CD4-positive, alpha-beta T cell treated with Interleukin-17A for 1 hour (primary cell): ENCODE data around the gene MAD1L1.

Source experiments
- DNase-seq: peaks from one replicate; pipeline ENCODE4 v3.0.0-alpha.2; 2020

MAD1L1 gene

DNA sequence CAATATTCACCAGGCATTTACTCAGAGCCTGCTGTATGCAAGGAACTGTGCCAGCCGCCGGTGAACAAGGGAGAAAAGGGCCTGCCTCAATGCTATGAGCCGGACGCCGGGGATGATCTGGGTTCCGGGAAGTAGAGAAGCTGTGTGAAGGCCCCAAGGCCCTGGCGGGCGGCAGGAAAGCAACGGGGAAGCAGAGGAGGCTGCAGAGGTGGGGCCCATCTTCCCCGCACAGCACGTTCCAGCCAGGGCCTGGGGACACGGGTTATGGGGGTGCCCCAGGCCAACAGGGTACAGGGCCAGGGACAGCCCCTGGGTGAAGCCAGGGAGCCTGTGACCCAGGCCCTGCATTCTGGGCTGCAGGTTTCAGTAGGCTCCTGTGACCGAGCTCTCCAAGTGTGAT, 179.3 kb downstream of the MAD1L1 start:
- no peak for DNase-seq

DNA sequence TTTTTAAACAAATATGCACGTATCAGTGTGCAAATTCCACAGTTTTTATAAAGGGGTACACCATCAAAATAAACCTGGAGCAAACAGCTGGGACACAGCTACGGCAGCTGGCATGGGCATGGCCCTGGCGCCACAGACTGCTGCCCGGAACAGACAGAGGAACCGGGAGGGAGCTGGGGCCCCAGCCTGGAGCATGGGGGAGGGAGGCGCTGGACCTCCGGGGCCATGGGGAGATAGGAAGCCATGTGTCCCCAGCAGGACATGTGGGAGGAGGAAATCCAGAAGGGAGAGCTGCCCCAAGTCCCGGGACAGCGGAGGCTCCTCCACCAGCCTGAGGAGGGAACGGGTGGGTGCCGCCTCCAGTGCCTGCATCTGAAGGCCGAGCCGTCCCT, 180.1 kb downstream of the MAD1L1 start:
- DNase-seq = no peak

DNA sequence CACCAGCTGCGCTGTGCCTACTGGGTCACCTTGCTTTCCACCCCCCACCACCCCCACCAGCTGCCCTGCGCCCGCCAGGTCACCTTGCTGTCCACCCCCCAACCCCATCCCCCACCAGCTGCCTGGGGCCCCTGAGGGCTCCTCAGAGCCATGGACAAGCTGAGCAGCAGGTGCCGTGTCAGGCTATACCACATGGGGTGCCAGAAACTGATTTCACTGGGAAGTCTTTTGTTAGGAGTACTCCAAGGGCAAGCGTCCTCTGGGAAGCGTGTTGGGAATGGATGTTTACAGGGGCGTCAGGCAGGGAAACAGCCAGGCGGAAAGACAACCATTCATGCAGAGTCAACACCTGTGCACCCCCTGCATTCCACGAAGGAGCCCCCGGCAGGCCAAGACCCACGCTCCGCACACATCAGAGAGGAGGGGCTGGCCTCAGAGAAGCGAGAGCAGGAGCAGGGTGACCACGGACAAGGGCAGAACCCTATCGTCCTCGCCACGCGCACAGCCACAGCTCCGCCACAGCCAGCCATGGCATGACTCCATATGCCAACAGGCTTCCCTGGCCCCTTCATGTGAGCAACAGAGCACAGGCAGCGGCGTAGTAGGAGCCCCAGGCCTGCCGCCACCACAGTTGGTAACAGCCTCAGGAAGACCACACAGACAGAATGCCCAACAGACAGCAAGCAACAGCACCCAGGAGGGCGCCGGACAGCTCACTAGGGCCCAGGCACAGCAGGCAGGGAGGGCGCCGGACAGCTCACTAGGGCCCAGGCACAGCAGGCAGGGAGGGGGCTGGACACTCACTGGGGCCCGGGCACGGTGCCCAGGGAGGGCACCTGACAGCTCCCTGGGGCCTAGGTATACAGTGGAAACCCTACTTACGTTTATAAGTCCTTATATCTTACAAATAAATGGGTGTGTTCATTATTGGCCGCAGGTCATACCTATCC, 180.8 kb downstream of the MAD1L1 start:
- no peak for DNase-seq

DNA sequence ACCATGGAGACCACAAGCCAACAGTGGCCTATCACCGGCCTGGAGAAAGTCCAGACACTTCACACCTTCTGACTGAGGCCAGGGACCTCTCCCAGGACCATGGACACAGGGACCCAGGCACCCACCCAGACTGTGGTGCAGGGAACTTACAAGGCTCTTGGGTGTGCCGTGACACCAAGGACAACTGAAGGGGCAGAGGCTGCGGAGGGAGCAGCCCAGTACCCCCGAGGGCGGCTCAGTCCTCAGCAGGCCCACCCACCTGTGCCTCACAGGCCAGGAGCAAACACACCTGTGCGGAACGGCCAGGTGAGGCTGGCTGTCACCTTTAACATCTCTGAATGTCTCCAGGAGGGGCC, 182.3 kb downstream of the MAD1L1 start:
- no peak for DNase-seq

DNA sequence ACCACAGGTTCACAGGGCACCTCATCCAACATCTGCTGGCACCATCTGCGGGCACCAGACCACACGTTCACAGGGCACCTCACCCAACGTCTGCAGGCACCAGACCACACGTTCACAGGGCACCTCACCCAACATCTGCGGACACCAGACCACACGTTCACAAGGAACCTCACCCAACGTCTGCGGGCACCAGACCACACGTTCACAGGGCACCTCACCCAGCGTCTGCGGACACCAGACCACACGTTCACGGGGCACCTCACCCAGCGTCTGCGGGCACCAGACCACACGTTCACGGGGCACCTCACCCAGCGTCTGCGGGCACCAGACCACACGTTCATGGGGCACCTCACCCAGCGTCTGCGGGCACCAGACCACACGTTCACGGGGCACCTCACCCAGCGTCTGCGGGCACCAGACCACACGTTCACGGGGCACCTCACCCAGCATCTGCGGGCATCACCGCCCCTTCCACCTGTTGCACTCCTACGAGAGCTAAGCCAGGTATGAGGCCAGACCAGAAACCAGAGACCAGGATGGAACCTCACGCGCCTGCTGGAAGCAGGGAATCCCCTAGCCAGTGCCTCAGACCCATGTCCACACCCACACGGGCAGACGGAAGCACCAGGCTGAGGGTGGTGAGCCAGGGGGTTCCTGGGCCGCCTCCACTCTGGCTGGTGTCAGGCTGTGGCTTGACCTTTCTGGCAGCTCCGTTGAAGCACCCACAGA, 182.8 kb downstream of the MAD1L1 start:
- DNase-seq = peak; percentile 39

DNA sequence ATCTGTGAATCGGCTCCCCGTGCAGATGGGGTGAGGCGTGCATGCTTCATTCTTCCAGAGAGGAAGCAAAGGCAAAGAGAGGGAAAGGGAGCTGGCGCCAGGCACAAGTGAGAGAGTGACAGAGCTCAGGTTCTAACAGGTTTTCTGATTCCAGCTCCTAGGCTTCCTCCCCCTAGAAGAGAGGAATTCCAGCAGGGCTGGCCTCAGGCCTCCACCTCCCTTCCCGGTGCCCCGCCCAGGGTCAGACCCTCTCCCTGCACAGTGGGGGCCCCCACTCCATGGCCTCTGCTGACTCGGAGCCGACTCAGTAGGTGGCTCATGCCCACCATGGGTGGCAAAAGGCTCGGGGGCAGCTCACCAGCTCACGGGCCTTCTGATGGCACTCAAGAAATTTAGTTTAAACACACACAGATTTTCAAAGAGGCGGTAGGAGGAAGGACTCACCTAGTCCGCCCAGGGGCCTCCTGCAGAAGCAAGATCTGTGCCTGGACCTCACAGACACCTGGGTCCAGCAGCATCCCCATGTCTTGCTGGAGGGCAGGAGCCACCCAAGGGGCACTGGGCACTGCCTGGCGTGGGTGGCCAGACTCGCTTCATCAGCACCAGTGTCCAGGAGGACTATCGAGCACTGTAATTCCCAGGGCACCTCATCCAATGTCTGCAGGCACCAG, 183.5 kb downstream of the MAD1L1 start:
- DNase-seq = no peak

DNA sequence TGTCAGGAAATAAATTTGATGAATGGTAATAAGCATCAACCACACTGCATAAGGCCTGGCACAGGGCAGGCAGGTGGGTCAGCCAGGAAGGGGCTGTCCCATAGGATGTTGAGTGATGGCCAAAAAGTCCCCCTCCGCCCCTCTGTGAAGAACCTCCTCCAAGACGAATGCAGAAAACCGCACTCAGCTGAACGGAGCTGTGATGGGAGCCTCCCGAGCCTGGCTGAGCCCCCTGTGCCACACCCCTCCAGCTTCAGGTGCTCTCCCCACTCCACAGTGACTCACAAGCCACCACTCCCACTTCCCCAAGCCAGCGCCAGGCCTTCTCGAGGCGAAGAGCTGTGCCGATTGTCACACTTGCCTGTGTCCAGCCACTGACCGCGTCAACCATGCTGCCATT, 184.2 kb downstream of the MAD1L1 start:
- no peak for DNase-seq

DNA sequence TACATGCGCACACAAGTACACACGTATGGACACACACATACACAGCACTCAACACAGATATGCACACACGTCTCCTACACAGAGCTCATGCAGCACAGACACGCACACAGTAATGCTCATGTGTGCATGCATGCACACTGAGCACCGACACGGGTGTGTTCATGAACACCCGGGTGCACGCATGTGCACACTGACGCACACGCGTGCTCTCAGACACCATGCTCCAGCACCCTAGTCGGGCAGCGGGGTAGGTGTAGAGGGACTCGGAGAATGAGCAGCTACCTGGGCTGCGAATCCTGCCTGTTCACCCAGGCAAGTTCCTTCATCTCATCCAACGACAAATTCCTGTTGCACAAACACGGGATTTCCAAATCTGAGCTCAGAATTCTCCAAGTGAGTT, 184.7 kb downstream of the MAD1L1 start:
- no peak for DNase-seq

DNA sequence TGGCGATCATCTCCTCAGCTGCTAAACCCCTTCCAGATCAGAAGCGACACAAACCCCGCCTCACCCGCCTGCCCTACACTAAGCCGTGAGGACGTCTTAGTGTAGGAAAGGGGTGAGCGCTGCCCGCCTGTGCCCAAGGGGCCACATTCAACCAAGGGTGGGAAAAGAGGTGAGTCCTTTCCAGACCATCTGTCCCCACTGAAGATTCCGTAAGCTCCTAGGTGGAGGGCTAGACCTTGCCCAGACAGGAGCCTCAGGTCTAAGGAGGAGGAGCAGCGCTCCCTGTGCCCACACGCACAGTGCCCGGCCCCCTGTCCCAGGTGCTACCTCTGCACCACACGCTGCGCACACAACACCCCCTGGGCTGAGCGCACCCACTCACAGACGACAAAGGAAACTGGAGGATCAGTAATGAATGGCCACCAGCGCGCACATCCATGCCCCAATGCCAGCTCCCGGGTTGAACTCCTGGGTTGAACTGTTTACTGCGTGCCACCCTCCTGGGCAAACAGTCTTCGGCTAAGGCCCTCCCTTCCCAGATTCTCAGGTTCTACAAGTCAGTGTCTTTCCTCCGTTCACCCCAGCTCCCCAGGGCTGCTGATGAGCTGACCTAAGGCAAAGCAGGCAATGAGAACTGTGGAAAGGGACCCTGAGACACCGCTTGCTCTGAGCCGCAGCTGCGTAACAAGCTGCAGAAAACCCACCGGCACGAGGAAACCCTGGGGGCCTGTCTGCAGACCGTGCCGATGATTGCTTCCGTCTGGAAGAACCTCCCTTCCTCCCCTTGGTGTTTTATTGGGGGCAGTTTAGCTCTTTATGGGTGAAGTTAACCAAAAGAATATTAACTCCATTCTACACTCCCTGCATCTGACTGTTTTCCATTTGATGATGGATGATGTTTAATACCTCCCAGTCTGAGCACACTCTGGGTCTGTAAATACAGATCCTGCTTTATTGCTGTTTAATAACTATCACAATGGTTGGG, 185.9 kb downstream of the MAD1L1 start:
- no peak for DNase-seq

DNA sequence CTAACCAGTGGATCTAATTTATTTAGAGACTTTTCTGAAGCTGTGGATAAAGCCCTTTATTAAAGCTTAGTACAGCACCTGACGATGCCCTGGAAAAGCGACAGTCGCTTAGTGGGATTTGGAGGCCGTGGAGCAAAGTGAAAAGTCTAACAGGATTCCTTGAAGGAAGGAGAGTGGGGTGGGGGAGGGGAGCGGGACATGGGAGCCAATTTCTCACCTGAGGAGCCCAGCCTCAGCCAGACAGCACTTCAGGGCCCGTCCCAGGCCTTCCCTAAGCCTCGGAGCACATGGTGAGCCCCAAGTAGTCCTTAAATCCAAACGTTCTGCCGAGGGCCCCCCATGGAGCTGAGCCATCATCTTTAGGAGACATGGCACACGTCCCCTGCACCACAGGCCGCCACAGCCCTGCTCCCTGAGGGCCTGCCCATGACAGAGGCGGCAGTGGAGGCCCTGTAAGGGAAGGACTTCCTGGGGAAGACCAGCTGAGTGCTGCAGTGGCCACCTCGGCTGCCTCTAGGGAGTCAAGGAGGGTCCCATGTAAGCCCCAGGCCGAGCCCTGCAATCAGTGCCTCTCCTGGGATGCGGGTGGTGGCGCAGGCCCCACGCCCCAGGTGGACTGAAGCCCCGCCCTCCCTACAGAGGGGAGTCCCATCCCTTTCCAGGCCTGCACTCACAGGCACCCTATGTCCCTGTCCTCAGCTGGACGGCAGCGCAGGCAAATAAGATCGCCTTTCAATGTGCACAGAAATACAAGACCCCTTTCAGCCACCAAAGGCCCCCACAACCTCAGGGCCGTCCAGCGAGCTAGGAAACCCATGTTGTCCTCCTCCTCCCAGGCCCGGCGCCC, 187.0 kb downstream of the MAD1L1 start:
- no peak for DNase-seq

DNA sequence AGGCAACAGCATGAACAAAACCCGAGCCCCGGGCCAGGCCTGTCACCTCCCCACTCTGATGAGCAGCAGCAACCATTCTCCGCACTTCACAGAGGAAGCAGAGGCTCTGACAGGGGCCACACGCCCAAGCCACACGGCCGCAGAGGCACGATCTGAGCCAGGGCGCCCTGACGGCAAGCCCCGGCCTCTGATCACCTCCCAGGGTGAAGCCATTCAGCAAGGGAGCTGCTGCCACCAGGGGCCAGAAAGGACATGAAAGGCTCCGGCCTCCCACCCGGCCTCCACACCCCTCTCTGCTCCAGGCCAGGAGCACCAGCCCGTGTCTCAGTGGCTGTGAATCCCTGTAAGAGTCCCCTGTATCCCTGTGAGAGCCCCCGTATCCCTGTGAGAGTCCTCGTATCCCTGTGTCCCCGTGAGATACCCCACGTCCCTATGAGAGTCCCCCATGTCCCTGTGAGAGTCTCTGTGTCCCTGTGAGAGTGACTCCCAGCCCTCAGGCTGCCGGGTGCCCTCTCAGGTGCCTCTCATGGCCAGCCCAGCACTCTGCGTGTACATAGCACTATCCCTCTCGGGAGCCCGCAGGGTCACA, 187.8 kb downstream of the MAD1L1 start:
- DNase-seq = no peak

DNA sequence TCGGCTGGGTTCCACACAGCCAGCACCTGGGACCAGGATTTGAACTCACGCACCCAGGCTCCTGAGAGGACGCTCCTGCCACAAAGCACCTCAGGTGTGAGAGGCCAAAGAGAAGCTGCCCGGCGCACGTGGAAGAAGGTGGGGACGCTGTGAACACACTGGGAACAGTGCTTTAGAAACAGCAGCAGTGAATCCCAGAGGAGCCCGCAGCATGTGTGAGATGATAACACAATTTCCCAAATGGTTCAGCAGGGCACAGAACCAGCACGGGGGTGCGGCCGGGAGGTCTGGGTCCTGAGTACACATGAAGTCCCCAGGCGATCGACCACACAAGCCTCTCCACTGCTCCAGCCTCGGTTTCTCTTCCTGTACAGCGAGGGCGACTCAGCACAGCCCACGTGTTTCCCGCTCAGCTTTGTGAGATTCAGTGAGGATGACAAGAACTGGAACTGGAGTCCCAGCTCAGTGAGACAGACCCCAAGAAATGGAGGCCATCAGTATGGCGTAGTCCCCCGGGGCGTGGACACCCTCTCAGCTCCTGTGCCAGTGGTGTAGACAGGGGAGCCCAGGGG, 188.3 kb downstream of the MAD1L1 start:
- DNase-seq = no peak

DNA sequence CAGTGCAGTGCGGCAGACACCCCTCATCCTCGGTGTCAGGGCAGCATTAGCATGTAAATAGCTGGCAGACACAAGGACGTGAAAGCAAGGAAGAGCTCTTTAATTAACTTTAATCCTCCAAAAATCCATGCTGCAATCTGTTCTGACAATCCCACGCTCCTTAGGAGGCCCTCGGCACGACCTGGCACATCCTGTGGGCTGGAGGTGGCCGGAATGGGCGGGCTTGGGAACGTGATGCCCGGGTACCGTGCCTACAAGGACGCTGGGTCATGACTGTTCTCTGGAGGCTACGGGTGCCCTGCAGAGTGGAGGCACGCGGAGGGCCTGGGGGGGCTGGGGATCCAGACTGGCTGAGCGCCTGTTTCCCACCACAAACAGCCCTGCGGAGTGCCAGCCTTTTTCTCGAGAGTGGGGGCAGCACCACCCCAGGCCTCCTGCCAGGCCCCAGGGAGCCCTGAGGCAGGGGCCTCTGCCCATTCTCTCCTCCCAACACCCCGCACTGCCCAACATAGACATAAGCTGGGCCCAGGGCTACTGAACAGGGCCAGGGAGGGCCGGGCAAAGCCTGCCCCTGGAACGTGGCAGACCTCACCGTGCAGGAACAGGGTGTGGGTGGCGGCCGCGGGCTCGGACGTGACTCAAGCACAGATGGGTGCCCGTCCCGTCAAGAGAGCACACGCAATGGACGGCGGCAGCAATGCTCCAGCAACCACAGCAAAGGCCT, 189.3 kb downstream of the MAD1L1 start:
- DNase-seq = no peak

DNA sequence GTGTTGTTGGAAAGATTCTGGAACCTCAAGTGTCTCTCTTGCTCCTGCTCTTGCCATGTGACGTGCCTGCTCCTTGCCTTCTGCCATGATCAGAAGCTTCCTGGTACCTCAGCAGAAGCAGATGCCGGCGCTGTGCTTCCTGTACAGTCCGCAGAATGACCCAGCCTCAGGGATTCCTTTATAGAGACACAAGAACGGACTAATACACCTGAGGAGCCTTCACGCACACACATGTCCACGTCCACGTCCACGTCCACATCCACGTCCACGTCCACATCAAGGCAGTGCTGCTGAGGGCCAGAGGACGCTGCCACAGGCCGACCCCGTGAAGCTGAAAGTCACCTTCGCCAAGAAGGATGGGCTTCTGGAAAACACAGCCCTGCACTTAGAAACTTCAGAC, 190.1 kb downstream of the MAD1L1 start:
- DNase-seq = no peak

DNA sequence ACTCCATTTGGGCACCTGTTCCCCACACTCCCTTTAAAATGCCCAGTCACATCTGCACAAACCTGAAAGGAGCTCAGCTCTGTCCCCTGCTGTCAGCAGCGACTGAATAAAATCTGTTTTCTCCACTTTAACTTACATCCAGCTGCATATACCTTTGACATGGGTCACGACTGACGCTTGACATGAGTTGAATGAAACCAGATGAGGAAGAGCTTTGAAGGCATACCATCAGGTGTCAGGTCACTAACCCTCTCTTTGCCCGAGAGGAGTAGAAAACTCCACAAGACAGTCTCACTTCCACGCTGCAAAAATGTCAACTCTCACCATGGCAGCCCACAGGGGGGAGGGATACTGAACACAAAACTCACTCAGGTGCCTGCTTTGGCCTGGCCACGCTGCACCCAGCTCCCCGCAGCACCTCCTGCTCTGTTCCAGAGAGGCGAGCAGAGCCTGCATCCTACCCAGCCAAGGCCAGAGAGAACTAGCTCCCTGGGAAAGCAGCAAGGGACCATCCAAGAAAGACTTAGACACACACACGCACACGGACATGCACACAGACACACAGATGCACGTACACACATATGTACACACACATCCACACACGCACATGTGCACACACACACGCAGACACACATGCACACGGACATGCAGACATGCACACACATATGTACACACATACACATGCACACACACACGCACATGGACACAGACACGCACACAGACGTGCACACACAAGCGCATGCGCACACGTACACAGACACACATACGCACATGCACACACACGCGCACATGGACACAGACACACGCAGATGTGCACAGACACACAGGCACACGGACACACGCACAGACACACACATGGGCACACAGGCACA, 191.0 kb downstream of the MAD1L1 start:
- DNase-seq = no peak

DNA sequence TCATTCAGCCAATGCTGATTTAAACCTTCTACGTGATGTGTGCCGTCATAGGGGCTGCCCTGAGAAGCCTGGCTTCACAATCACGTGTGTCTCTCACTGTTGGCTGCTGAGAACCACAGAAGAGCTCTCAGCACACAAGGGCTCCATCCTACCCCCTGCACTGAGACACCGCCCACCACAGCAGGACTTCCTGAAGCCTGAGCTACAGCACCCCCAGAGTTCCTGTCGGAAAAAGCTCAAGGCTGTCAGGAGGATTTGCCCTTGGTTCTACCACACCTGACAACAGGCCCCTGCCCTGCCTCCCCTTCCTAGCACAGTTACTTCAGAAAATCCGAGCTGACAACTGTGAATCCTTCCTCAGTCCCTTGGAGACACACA, 191.9 kb downstream of the MAD1L1 start:
- DNase-seq = peak; percentile 14

DNA sequence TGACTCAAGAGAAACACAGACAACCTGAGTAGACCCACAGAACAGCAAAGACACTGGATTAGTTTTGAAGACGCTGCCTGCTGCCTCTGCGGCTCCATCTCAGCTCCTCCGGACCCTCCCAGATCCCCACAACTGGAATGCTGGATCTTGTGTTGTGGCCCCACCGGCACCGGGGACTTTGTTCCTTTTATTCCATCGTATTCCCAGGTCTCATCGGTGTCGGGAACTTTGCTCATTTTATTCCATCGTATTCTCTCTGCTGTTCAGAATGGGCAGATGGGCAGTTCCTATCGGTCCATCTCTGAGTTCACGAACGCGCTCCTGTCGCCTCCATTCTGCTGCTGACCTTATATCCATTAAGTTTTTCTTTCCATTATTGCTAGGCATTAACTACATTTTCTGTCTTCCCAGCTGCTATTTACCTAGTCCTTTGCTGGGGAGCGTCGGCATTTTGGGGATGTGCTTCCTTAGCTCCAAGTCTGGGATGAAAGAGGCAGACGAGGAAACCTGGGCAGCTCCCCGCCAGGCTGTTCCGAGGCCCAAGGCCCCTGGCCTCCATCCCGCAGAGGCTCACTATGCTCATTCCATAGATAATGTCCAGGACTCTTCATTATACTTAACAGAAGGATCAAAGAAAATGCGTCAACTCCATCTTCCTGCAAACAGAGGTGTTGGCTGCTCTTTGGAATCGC, 192.4 kb downstream of the MAD1L1 start:
- DNase-seq = no peak

DNA sequence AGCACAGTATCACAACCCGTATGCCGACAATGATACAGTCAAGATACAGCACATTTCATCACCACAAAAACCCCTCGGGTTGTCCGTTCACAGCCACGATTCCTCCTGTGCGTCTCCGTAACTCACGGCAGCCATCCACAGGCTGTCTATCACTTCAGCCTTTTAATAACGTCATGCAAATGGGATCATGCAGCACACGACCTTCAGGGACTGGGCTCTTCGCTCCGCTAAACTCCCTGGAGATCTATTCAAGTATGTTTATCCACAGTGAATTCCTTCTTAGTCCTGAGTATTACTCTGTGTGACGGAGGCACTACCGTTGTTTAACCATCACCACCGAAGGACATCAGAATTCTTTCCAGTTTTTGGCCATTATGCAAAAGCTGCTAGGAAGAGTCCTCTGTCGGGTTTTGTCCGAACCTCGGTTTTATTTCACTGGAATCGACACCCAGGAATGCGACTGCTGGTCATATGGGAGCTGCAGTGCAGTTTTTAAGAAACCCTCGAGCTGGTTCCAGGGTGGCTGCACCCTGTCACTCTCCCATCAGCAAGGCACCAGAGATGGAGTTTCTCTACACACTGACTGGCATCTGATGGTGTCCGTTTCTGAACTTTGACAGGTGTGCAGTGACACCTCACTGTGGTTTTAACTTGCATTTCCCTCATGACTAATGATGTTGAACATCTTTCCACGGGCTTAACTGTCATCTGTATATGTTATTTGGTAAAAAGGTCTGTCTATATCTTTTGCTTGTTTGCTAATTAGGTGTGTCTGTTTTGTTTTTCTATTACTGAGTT, 193.6 kb downstream of the MAD1L1 start:
- no peak for DNase-seq
